GM19240 (cell line): ENCODE results near the gene ZNF524.
"Not testable (repeated sequence)": the region's sequence is repeated elsewhere in the genome, so short reads cannot be mapped to it uniquely, and the experiment has no call there.

Experiments used
- DNase-seq: peaks from one replicate; pipeline ENCODE4 v3.0.0; 2011; ENCODE audit warnings: low spot score; ENCODE audit not compliant: insufficient read length

ZNF524 gene

GRCh38 chr19:55581145-55581822 lies 18.8 kb upstream of the ZNF524 start:
- no peak for DNase-seq

DNA sequence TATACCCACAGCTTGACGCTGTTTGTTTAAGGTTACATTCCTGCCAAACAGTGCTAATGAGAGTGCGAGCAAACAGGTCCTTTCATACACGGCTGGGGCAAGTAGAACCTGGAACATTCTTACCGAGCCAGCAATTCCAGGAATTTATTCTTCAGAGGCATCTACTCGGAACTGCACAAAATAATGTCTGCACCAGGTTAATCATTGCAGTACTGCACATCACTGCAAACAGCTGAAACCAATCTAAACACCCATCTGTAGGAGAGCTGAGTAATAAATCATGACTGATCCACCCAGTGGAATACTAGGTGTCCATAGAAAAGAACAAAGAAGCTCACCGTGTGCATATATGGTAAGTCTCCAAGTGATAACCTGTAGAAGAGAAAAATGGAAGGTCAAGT lies 18.3 kb upstream of the ZNF524 start:
- DNase-seq, result no peak

DNA sequence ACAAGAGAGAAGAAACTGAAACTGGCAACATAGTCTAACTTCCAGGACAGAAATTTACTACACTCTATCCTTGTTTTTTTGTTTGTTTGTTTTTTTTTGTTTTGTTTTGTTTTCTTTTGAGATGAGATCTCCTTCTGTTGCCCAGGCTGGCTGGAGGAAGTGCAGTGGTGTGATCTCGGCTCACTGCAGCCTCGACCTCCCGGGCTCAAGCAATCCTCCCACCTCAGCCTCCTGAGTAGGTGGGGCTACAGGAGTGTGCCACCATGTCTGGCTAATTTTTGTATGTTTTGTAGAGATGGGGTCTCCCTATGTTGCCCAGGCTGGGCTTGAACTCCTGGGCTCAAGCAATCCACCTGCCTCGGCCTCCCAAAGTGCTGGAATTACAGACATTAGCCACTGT lies 17.8 kb upstream of the ZNF524 start:
- not testable (repeated sequence) for DNase-seq

DNA sequence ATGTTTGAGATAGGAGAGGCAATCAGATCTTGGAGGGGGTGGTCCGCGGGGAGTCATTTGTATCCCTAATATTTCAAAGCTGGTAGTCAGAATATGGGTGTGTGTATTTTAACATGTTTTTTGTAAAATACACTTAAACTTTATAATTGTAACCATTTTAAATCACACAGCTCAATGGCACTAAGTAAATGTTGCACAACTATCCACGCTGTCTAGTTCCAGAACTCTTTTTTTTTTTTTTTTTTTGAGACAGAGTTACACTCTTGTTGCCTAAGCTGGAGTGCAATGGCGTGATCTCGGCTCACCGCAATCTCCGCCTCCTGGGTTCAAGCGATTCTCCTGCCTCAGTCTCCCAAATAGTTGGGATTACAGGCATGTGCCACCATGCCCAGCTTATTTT lies 16.2 kb upstream of the ZNF524 start:
- not testable (repeated sequence) for DNase-seq

DNA sequence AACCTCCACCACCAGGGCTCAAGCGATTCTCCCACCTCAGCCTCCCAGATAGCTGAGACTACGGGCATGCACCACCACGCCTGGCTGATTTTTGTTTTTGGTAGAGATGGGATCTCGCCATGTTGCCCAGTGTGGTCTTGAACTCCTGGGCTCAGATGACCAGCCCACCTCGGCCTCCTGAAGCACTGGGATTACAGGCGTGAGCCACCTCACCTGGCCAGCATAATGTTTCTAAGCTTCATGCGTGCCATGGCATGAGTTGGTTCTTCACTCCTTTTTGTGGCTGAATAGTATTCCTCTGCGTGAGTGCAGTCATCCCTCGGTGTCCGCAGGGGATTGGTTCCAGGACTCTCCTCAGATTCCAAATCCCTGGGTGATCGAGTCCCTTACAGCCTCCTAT lies 15.2 kb upstream of the ZNF524 start:
- DNase-seq, result no peak

- DNase-seq, result no peak
Measured at GRCh38 chr19:55585658-55586339, 14.3 kb upstream of the ZNF524 start.

- DNase-seq, result peak; percentile 98
Measured at GRCh38 chr19:55586976-55587668, 13.0 kb upstream of the ZNF524 start.

DNA sequence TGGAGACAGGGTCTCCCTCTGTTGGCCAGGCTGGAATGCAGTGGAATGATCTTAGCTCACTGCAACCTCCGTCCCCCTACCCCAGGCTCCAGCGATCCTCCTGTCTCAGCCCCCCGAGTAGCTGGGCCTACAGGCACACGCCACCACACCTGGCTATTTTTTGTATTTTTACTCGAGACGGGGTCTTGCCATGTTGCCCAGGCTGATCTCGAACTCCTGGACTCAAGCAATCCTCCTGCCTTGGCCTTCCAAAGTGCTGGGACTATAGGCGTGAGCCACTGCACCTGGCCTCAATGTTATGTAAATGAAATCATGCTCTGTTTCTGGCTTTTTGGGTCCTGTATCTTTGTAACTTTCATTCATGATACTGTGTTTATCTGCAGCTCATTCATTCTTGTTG lies 11.3 kb upstream of the ZNF524 start:
- no peak for DNase-seq

GRCh38 chr19:55590109-55590508 lies 10.0 kb upstream of the ZNF524 start:
- no peak for DNase-seq

GRCh38 chr19:55590617-55591016 lies 9.5 kb upstream of the ZNF524 start:
- DNase-seq, result no peak

DNA sequence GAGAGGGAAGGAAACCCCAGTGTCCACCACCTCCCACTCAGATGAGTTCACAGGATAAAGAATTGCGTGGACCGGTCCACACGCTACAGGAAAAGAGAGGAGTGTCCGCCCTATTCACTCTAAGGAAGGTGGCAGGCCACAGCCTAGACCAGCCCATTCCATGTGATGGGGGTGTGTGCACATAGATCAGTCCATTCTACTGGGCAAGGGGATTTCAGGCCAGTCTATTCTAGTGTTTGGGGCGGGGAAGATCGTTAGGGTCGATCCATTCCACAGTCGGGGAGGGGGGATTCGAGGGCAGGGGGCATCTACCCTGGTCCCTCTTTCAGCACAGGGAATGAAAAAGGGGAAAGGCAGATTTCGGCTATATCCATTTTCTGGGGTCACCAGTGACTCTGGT lies 8.5 kb upstream of the ZNF524 start:
- no peak for DNase-seq

- no peak for DNase-seq
Measured at GRCh38 chr19:55592391-55593090, 7.5 kb upstream of the ZNF524 start.

DNA sequence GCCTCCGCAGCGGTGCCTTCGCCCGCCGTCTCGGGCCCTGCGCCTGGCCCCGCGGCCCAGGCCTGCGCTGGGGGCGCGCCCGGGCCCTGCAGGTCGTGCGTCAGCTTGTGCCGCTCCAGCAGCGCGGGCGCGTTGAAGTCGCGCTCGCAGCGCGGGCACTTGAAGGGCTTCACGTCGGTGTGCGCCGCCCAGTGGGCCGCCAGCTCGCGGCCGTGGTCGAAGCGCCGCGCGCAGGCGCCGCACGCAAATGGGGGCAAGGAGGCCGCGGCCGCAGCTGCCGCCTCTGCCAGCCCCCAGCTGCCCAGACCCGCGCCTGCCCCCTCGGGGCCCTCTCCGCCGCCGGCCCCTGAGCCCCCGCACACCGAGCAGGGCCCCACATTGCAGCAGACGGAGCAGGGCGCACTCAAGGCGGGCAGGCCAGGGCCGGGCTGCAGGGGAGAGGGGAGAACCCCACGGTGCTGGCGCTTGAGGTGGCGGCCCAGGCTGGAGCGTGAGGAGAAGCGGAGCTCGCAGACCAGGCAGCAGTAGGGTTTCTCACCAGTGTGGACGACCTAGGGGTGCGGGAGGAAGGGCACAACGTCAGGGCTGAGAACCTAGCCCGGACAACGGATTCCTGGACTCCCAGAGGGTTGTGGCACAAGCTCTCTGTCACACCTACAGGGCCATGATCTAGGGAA lies 6.9 kb upstream of the ZNF524 start:
- no peak for DNase-seq

DNA sequence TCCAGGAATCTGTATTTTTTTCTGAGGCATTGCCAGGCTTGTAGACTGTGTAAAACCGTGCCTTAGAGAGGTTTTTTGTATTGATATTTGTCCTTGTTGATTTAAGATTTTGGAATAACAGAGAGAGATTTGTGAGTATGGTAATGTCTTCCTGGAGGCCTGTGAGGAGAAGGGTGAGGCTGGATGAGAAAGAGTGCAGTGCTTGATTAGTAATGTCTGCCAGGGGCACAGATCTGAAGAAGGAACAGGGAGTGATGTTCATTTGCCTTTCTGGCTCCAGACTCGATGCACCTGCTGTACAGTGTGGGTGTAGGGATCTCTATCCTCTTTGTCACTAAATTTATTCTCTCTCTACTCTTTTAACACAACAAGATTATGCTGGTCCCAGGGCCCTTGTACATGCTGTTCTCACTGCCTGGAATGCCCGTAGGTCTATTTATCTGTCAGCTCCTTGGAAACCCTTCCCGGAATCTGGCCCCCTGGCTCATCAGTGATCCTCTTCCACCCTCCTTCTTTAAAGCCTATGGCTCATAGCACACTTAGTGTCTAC lies 5.0 kb upstream of the ZNF524 start:
- no peak for DNase-seq

- no peak for DNase-seq
Measured at GRCh38 chr19:55596304-55596703, 3.8 kb upstream of the ZNF524 start.

- DNase-seq, result no peak
Measured at GRCh38 chr19:55597501-55597921, 2.6 kb upstream of the ZNF524 start.

- no peak for DNase-seq
Measured at GRCh38 chr19:55598034-55598433, 2.1 kb upstream of the ZNF524 start.

DNA sequence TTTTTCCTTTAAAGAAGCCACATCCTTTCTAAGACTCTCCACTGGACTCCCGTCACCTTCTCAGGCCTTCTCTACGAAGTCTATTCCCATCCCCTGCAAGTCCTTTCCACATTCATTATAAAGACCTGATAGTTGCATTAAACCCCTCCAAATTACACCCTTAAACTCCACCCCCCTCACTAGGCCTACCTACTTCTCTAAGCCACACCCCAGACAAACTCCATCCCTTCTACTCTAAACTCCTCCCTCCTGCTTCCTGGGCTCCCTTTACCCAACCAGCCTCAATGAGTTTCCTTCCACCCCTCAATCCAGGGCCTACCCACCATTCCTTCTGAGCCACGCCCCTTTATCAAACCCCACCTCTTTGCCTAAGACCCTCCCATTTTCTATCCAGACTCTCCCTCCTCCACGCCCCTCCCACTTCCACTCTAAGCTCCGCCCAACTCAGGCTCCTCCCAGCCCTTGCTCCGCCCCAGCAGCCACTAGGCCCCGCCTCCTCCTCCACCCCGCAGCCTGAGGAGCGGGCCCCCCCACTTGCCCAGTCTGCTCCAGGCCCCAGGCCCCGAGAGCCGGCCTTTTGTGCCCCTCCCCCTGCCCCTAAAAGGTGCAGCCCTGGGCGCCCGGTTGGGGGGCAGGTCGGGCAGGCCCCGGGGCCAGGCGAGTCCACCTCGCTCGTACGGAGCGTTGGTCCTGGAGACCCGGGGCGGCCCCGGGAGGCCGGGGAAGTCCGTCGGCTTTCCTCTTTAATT lies 1.2 kb upstream of the ZNF524 start:
- DNase-seq, result peak; percentile 76

DNA sequence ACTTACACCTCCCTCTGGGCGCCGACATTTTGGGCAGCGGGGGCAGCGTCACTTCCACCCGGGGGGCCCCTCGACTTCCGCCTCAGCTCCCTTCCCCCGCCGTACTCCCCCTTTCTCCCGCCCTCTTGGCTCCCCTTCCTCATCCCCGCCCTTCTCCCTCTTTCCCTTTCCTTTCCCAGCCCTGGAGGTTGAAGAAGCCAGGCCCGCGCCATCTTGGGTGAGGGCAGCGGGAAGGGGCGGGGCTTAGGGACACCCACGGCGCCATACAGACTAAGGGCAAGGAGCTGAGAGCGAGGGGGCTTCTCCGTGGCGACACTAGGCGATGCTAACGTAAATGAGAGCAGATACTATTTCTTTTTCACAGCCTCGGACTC lies 633 bp upstream of the ZNF524 start, which contains the start of gene FIZ1:
Gene FIZ1 (minus strand): TSS at position 50 of the 374 bp plus-strand sequence. CDS start 1,652 bp downstream, outside the sequence.
- DNase-seq, result peak; percentile 85

DNA sequence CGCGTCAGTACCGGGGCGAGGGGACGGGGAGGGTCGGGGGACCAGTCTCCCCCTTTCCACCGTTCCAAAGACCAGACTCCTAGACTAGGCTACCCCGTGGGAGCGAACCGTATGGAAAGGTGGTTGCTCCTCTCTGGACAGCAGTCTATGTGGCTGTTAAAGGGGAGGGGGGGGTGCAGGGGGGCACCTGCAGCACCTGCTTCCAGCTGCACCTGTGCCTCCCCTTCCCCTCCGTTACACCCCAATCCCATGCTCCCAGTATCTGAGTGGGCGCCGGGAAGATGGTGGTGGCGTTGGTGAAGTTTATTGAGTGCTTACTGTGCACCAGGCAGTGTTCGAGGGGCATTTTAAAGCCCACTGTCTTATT lies 557 bp downstream of the ZNF524 start:
- no peak for DNase-seq
